Esophagus squamous epithelium (tissue), 4 donors: ENCODE results near the gene SCN2A.

ENCODE experiments used
- POLR2A ChIP-seq, 4 donors: fragments of 450-650 bp; IDR thresholded peaks; one replicate each; pipeline ENCODE4 v1.6.1; 2017; ENCODE audit warnings: antibody characterized with exemption in 4 of 4, mild to moderate bottlenecking in 4 of 4, moderate library complexity in 3 of 4
- TF ChIP-seq, protein P1 (sequence below), 6 experiments: fragments of 450-650 bp in 4 of 6; fragments of 200-600 bp in 2 of 6; sonication (generic) in 2 of 6; IDR thresholded peaks; one replicate each; pipeline ENCODE4 v1.5.1; 2016 to 2019; ENCODE audit warnings: antibody characterized with exemption in 6 of 6, mild to moderate bottlenecking in 4 of 6, moderate library complexity in 4 of 6

DNA sequence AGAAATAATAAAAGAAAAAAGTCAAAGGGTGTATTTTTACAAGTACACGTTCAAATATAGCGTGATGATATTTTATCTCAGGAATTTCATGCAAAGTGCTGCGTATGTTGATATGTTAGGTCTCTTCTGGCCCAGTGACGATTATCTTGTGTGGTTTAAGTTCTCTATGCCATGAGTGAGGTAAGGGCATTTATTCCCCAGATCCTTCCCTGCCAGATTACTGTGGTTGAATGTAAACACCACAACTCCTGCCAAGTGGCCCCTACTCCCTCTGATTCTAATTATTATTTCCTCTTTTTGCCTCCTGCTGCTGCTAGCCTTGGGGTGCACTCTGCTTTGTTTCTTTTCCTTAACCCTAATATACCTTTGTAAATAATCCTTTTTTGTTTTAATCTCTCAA, 12.2 kb downstream of the SCN2A start:
- TF ChIP-seq, protein P1, sequence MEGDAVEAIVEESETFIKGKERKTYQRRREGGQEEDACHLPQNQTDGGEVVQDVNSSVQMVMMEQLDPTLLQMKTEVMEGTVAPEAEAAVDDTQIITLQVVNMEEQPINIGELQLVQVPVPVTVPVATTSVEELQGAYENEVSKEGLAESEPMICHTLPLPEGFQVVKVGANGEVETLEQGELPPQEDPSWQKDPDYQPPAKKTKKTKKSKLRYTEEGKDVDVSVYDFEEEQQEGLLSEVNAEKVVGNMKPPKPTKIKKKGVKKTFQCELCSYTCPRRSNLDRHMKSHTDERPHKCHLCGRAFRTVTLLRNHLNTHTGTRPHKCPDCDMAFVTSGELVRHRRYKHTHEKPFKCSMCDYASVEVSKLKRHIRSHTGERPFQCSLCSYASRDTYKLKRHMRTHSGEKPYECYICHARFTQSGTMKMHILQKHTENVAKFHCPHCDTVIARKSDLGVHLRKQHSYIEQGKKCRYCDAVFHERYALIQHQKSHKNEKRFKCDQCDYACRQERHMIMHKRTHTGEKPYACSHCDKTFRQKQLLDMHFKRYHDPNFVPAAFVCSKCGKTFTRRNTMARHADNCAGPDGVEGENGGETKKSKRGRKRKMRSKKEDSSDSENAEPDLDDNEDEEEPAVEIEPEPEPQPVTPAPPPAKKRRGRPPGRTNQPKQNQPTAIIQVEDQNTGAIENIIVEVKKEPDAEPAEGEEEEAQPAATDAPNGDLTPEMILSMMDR (IDR thresholded peaks at IDR 0.05): no peak
- no peak for TF ChIP-seq POLR2A (IDR thresholded peaks at IDR 0.05)
